Immature natural killer cell (primary cell): Measurements from ENCODE around the gene RASSF5. TPM values are rescaled to one million over a fixed set of nuclear protein-coding genes. Genes with fewer than 3 reads are reported as not detected.
A peak's percentile ranks its signal among the peaks of the same experiment; 100 is the strongest.

Source experiments
- DNase-seq, 3 donors: peaks; one replicate each; pipeline ENCODE4 v3.0.0; 2022; ENCODE audit warnings: mixed read lengths in 1 of 3
- H3K27ac Mint-ChIP-seq, 6 donors: one replicate each; pipeline ENCODE4 v1.8.0; 2020; ENCODE audit warnings: mixed read lengths in 6 of 6, mild to moderate bottlenecking in 5 of 6, inconsistent platforms in 4 of 6, moderate library complexity in 3 of 6
- H3K27me3 Mint-ChIP-seq, 3 donors: one replicate each; pipeline ENCODE4 v1.8.0; 2020 to 2021; ENCODE audit warnings: low read depth in 3 of 3, mild to moderate bottlenecking in 3 of 3, mixed read lengths in 3 of 3, moderate library complexity in 3 of 3, inconsistent platforms in 1 of 3
- H3K36me3 Mint-ChIP-seq, 3 donors: one replicate each; pipeline ENCODE4 v1.8.0; 2020; ENCODE audit warnings: mixed read lengths in 3 of 3, inconsistent platforms in 2 of 3, mild to moderate bottlenecking in 2 of 3
- H3K4me1 Mint-ChIP-seq, 2 donors: one replicate each; pipeline ENCODE4 v1.8.0; 2020; ENCODE audit warnings: inconsistent platforms in 2 of 2, mild to moderate bottlenecking in 2 of 2, mixed read lengths in 2 of 2, moderate library complexity in 1 of 2
- H3K4me3 Mint-ChIP-seq, 5 donors: one replicate each; pipeline ENCODE4 v1.8.0; 2020; ENCODE audit warnings: mild to moderate bottlenecking in 5 of 5, mixed read lengths in 5 of 5, inconsistent platforms in 3 of 5, moderate library complexity in 3 of 5
- H3K9me3 Mint-ChIP-seq, 6 donors: one replicate each; pipeline ENCODE4 v1.8.0; 2020; ENCODE audit warnings: mild to moderate bottlenecking in 6 of 6, mixed read lengths in 6 of 6, inconsistent platforms in 4 of 6, moderate library complexity in 3 of 6
- polyA plus RNA-seq, 3 donors: library from polyadenylated mRNA; unstranded; fragments of 300-500 nt; fragmentation: Illumina TruSeq; gene quantifications; one replicate each; pipeline ENCODE4 v1.2.3, GENCODE V29; 2021

RASSF5 gene
- polyA plus RNA-seq, 3 donors from 2014 or later = 218 to 459 (median 310) TPM

- Mint-ChIP-seq H3K4me3 (no peak overlapping the region), H3K27me3 (peaks cover 0 to 1% (median 0%) of the 10 kb centered on the region in 3 donors), H3K9me3 (no peaks in the 10 kb centered on the region), H3K4me1 (peaks cover 9% of the 10 kb centered on the region in 2 donors), H3K36me3 (peaks cover 7 to 37% (median 17%) of the 10 kb centered on the region in 3 donors), H3K27ac (no peak overlapping the region)
- DNase-seq = no peak
Measured at GRCh38 chr1:206495011-206495461, 12.3 kb upstream of the RASSF5 start.

- Mint-ChIP-seq H3K9me3 (no peaks in the 10 kb centered on the region), H3K36me3 (peaks cover 7 to 35% (median 17%) of the 10 kb centered on the region in 3 donors), H3K27ac (no peak overlapping the region), H3K4me3 (no peak overlapping the region), H3K4me1 (peaks cover 7 to 8% of the 10 kb centered on the region in 2 donors), H3K27me3 (peaks cover 0 to 1% (median 0%) of the 10 kb centered on the region in 3 donors)
- DNase-seq = no peak
Measured at GRCh38 chr1:206495493-206496046, 11.8 kb upstream of the RASSF5 start.

DNA sequence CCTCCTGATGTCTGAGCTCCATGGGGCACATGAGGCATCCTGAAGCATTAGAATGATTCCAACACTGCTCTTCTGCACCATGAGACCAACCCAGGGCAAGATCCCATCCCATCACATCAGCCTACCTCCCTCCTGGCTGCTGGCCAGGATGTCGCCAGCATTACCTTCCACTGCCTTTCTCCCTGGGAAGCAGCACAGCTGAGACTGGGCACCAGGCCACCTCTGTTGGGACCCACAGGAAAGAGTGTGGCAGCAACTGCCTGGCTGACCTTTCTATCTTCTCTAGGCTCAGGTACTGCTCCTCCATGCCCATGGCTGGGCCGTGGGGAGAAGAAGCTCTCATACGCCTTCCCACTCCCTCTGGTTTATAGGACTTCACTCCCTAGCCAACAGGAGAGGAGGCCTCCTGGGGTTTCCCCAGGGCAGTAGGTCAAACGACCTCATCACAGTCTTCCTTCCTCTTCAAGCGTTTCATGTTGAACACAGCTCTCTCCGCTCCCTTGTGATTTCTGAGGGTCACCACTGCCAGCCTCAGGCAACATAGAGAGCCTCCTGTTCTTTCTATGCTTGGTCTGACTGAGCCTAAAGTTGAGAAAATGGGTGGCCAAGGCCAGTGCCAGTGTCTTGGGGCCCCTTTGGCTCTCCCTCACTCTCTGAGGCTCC is 11.1 kb upstream of the RASSF5 start:
- Mint-ChIP-seq H3K27me3 (peaks cover 0 to 1% (median 0%) of the 10 kb centered on the region in 3 donors), H3K4me3 (no peak overlapping the region), H3K4me1 (peaks cover under 1 to 1% of the 10 kb centered on the region in 2 donors)

GRCh38 chr1:206497363-206497762 is 10.0 kb upstream of the RASSF5 start:
- no peaks in the 10 kb centered on the region for H3K4me1 Mint-ChIP-seq
- H3K4me3 Mint-ChIP-seq = no peak overlapping the region
- no peak for DNase-seq
- H3K27me3 Mint-ChIP-seq = peaks cover 0 to 1% (median 0%) of the 10 kb centered on the region in 3 donors
- H3K36me3 Mint-ChIP-seq = peaks cover 3 to 23% (median 11%) of the 10 kb centered on the region in 3 donors
- H3K9me3 Mint-ChIP-seq = no peaks in the 10 kb centered on the region
- no peak overlapping the region for H3K27ac Mint-ChIP-seq

More for the DNA sequence above, 11.1 kb upstream of the RASSF5 start:
- no peak for DNase-seq
- H3K27ac Mint-ChIP-seq = peak overlapping the region in 1 of 6 donors; percentile 36
- no peaks in the 10 kb centered on the region for H3K9me3 Mint-ChIP-seq
- H3K36me3 Mint-ChIP-seq = peaks cover 7 to 28% (median 17%) of the 10 kb centered on the region in 3 donors

DNA sequence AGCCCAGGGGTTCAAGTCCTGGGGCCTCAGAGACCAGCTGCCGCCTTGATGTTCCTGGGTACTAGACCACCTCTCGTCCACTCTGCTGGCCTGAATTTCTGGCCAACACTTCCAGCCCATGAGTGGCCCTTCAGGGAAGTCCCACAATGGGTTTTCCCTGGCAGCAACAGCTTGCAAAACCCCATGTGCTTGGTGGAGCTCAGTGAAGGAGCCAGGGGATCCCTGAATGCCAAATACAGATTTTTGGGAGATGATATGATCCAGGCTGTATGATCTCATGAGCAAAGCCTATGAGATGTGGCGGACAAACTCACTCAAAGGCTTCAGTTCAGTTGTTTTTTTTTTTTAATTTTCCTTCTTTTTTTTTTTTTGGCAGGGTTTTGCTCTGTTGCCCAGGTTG is 9.6 kb upstream of the RASSF5 start:
- no peak for DNase-seq
- Mint-ChIP-seq H3K27me3 (peaks cover 0 to 1% (median 0%) of the 10 kb centered on the region in 3 donors), H3K4me1 (peaks cover 0 to 2% of the 10 kb centered on the region in 2 donors), H3K27ac (no peak overlapping the region), H3K36me3 (peaks cover 0 to 20% (median 11%) of the 10 kb centered on the region in 3 donors), H3K9me3 (no peaks in the 10 kb centered on the region), H3K4me3 (no peak overlapping the region)

DNA sequence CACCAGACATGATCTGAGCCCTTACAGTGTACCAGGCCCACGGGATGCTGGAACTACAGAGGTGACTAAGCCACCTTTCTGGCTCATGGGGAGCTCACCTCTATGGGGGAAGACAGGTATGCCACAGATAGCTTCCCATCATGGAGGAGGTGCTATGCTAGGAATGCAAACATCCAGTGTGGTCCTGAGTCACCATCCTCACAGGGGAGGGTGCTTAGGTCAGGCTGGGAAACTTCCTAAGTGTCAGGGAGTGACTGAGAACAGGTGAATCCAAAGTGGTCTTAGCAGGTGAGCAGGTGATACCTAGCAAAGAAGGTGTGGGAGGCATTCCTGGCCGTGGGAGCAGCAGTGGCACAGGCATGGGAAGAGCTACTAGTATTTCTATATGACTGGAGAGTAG is 8.6 kb upstream of the RASSF5 start:
- Mint-ChIP-seq H3K9me3 (no peaks in the 10 kb centered on the region), H3K27ac (peak overlapping the region in 1 of 6 donors; percentile 31), H3K4me1 (peaks cover 3 to 11% of the 10 kb centered on the region in 2 donors), H3K4me3 (no peak overlapping the region), H3K36me3 (peaks cover 0 to 20% (median 11%) of the 10 kb centered on the region in 3 donors), H3K27me3 (peaks cover 0 to 1% (median 0%) of the 10 kb centered on the region in 3 donors)
- no peak for DNase-seq

DNA sequence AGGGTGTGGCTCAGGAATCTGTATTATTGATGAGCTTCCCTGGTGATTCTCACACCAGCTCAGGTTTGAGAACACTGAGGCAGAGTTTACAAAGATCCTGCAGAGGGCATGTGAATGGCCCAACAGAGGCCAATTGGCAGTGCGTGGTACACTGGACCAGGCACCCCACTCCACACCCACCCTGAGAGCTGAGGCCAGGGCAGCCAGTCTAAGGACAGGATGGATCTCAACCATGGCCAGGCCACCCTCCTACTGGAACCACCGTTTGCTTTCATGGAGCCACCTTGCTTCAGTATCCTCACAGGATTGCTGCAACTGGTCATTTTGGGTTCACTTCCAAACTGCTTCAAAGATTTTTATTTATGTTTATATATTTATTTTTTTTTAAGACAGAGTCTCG is 7.3 kb upstream of the RASSF5 start:
- H3K9me3 Mint-ChIP-seq = no peaks in the 10 kb centered on the region
- no peak overlapping the region for H3K27ac Mint-ChIP-seq
- H3K36me3 Mint-ChIP-seq = peaks cover 0 to 15% (median 7%) of the 10 kb centered on the region in 3 donors
- DNase-seq = no peak
- peaks cover 17 to 25% of the 10 kb centered on the region in 2 donors for H3K4me1 Mint-ChIP-seq
- peaks cover 0 to 5% (median 1%) of the 10 kb centered on the region in 3 donors for H3K27me3 Mint-ChIP-seq
- H3K4me3 Mint-ChIP-seq = no peak overlapping the region

GRCh38 chr1:206501881-206502280 is 5.5 kb upstream of the RASSF5 start:
- no peak for DNase-seq
- H3K9me3 Mint-ChIP-seq = no peaks in the 10 kb centered on the region
- H3K4me3 Mint-ChIP-seq = no peak overlapping the region
- peaks cover 0 to 8% (median 0%) of the 10 kb centered on the region in 3 donors for H3K36me3 Mint-ChIP-seq
- H3K4me1 Mint-ChIP-seq = peaks cover 30 to 43% of the 10 kb centered on the region in 2 donors
- no peak overlapping the region for H3K27ac Mint-ChIP-seq
- peaks cover 3 to 9% (median 9%) of the 10 kb centered on the region in 3 donors for H3K27me3 Mint-ChIP-seq

DNA sequence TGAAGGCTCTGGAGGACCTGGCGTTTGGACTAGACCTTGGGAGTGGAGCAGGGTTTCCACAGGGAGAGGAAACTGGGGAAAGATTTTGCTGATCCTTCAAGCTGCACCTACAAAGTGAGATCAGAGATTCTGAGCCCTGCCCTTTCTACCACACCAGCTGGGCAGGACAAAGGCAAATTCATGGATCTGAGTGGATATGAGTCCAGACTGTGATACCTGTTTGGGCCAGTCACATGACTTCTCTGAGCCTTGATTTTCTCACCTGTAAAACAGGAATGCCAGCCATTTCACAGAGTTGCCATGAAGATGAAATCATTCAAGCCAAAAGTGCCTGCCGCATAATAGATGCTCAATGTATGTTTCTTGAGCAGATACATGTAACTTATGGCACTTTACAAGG is 4.9 kb upstream of the RASSF5 start:
- Mint-ChIP-seq H3K4me1 (peaks cover 30 to 43% of the 10 kb centered on the region in 2 donors), H3K27ac (peak overlapping the region in 4 of 6 donors; percentile 21 to 49 (median 30))

GRCh38 chr1:206502812-206503211 is 4.5 kb upstream of the RASSF5 start:
- DNase-seq = no peak
- H3K9me3 Mint-ChIP-seq = no peaks in the 10 kb centered on the region
- peaks cover 0 to 8% (median 0%) of the 10 kb centered on the region in 3 donors for H3K36me3 Mint-ChIP-seq
- peaks cover 3 to 10% (median 9%) of the 10 kb centered on the region in 3 donors for H3K27me3 Mint-ChIP-seq
- no peak overlapping the region for H3K4me3 Mint-ChIP-seq
- peak overlapping the region in 3 of 6 donors; percentile 21 to 28 (median 24) for H3K27ac Mint-ChIP-seq
- H3K4me1 Mint-ChIP-seq = peaks cover 30 to 43% of the 10 kb centered on the region in 2 donors

More for the DNA sequence above, 4.9 kb upstream of the RASSF5 start:
- no peak for DNase-seq
- H3K4me3 Mint-ChIP-seq = no peak overlapping the region
- H3K9me3 Mint-ChIP-seq = no peaks in the 10 kb centered on the region
- peaks cover 0 to 8% (median 0%) of the 10 kb centered on the region in 3 donors for H3K36me3 Mint-ChIP-seq
- peaks cover 3 to 10% (median 9%) of the 10 kb centered on the region in 3 donors for H3K27me3 Mint-ChIP-seq

GRCh38 chr1:206503591-206504362 is 3.6 kb upstream of the RASSF5 start:
- Mint-ChIP-seq H3K4me1 (peaks cover 39 to 52% of the 10 kb centered on the region in 2 donors), H3K27me3 (peaks cover 5 to 14% (median 8%) of the 10 kb centered on the region in 3 donors), H3K9me3 (no peaks in the 10 kb centered on the region), H3K27ac (peak overlapping the region; percentile 9 to 87 (median 68)), H3K36me3 (peaks cover 0 to 3% (median 0%) of the 10 kb centered on the region in 3 donors), H3K4me3 (peak overlapping the region; percentile 9 to 83 (median 63))
- peak; percentile 43 to 58 (median 55) for DNase-seq

- Mint-ChIP-seq H3K36me3 (no peaks in the 10 kb centered on the region), H3K27ac (peak overlapping the region; percentile 9 to 87 (median 68)), H3K4me3 (peak overlapping the region; percentile 9 to 83 (median 63)), H3K9me3 (no peaks in the 10 kb centered on the region), H3K27me3 (peaks cover 5 to 14% (median 8%) of the 10 kb centered on the region in 3 donors), H3K4me1 (peaks cover 42 to 56% of the 10 kb centered on the region in 2 donors)
- DNase-seq = no peak
Measured at GRCh38 chr1:206504363-206504713, 3.0 kb upstream of the RASSF5 start.

- H3K27me3 Mint-ChIP-seq = peaks cover 11 to 14% (median 12%) of the 10 kb centered on the region in 3 donors
- DNase-seq = no peak
- H3K36me3 Mint-ChIP-seq = no peaks in the 10 kb centered on the region
- no peaks in the 10 kb centered on the region for H3K9me3 Mint-ChIP-seq
- peaks cover 42 to 56% of the 10 kb centered on the region in 2 donors for H3K4me1 Mint-ChIP-seq
- peak overlapping the region in 4 of 6 donors; percentile 50 to 84 (median 65) for H3K27ac Mint-ChIP-seq
- peak overlapping the region; percentile 79 to 84 (median 83) for H3K4me3 Mint-ChIP-seq
Measured at GRCh38 chr1:206505702-206506355, 1.5 kb upstream of the RASSF5 start.
